Liver (tissue), 9 donors: ENCODE measurements around the gene PHLDB2. TPM values are rescaled to one million over a fixed set of nuclear protein-coding genes. Genes with fewer than 3 reads are reported as not detected.

Experiments
- DNase-seq: peaks from one replicate; pipeline ENCODE4 v3.0.0-alpha.2; 2017; ENCODE audit warnings: low spot score
- H3K27ac ChIP-seq, 2 donors: one replicate each; pipeline ENCODE4 v1.7.0; 2013; ENCODE audit warnings: inconsistent platforms in 2 of 2, low read length in 2 of 2, control low read depth in 1 of 2, low read depth in 1 of 2, mild to moderate bottlenecking in 1 of 2
- H3K27me3 ChIP-seq, 4 donors: one replicate each; pipeline versions ENCODE4 v1.6.1 to v1.7.0; 2013; ENCODE audit warnings: low read length in 3 of 4, inconsistent platforms in 1 of 4, mild to moderate bottlenecking in 1 of 4, moderate library complexity in 1 of 4; ENCODE audit not compliant: control insufficient read depth in 4 of 4, insufficient read depth in 4 of 4
- H3K36me3 ChIP-seq, 4 donors: one replicate each; pipeline versions ENCODE4 v1.6.1 to v1.7.0; 2013; ENCODE audit warnings: low read length in 3 of 4, mild to moderate bottlenecking in 3 of 4, low read depth in 1 of 4, moderate library complexity in 1 of 4; ENCODE audit not compliant: control insufficient read depth in 4 of 4, insufficient read depth in 3 of 4
- H3K4me1 ChIP-seq, 4 donors: one replicate each; pipeline versions ENCODE4 v1.6.1 to v1.7.0; 2013; ENCODE audit warnings: low read length in 3 of 4, mild to moderate bottlenecking in 3 of 4, moderate library complexity in 1 of 4; ENCODE audit not compliant: control insufficient read depth in 4 of 4, insufficient read depth in 4 of 4
- H3K4me3 ChIP-seq, 3 donors: one replicate each; pipeline versions ENCODE4 v1.6.1 to v1.7.0; 2013; ENCODE audit warnings: low read length in 3 of 3, control low read depth in 1 of 3, low read depth in 1 of 3, mild to moderate bottlenecking in 1 of 3
- H3K9ac ChIP-seq, 2 donors: one replicate each; pipeline ENCODE4 v1.7.0; 2013; ENCODE audit warnings: low read length in 2 of 2, mild to moderate bottlenecking in 2 of 2, moderate library complexity in 2 of 2, control low read depth in 1 of 2, low read depth in 1 of 2
- H3K9me3 ChIP-seq, 4 donors: one replicate each; pipeline versions ENCODE4 v1.6.1 to v1.7.0; 2013; ENCODE audit warnings: low read length in 3 of 4; ENCODE audit not compliant: control insufficient read depth in 4 of 4
- ATF3 ChIP-seq: IDR thresholded peaks from 2 replicates; pipeline ENCODE4 v1.6.1; 2016; ENCODE audit warnings: antibody characterized with exemption
- EGR1 ChIP-seq, 2 donors: IDR thresholded peaks; 2 replicates each; pipeline ENCODE4 v1.6.1; 2016 to 2018; ENCODE audit warnings: antibody characterized with exemption in 2 of 2, low read depth in 2 of 2
- HNF4G ChIP-seq: IDR thresholded peaks from 2 replicates; pipeline ENCODE4 v1.6.1; 2016; ENCODE audit warnings: antibody characterized with exemption
- JUND ChIP-seq, 2 donors: IDR thresholded peaks; 2 replicates each; pipeline ENCODE4 v1.6.1; 2016; ENCODE audit warnings: antibody characterized with exemption in 2 of 2
- MAX ChIP-seq: IDR thresholded peaks from 2 replicates; pipeline ENCODE4 v1.6.1; 2016; ENCODE audit warnings: antibody characterized with exemption
- RAD21 ChIP-seq, 2 donors: IDR thresholded peaks; 2 replicates each; pipeline ENCODE4 v1.6.1; 2016; ENCODE audit warnings: antibody characterized with exemption in 2 of 2, mild to moderate bottlenecking in 2 of 2
- REST ChIP-seq: IDR thresholded peaks from 2 replicates; pipeline ENCODE4 v1.6.1; 2016; ENCODE audit warnings: antibody characterized with exemption, mild to moderate bottlenecking
- SP1 ChIP-seq: IDR thresholded peaks from 2 replicates; pipeline ENCODE4 v1.6.1; 2018; ENCODE audit warnings: antibody characterized with exemption, mild to moderate bottlenecking
- YY1 ChIP-seq: IDR thresholded peaks from 2 replicates; pipeline ENCODE4 v1.6.1; 2016; ENCODE audit warnings: antibody characterized with exemption, mild to moderate bottlenecking
- ZBTB33 ChIP-seq: IDR thresholded peaks from 2 replicates; pipeline ENCODE4 v1.6.1; 2016; ENCODE audit warnings: antibody characterized with exemption
- WGBS: extraction: QIAGEN DNeasy Blood & Tissue Kit; methylation state at CpG from one replicate; pipeline ENCODE4 v1.1.7; 2013; 5-methylcytosine and 5-hydroxymethylcytosine counted together
- polyA plus RNA-seq, 2 donors: library from polyadenylated mRNA; stranded (reverse) in 1 of 2; unstranded in 1 of 2; fragments of 200-250 nt in 1 of 2; fragments of >200 nt in 1 of 2; fragmentation: Nextera tagmentation in 1 of 2; extraction: Ambion mirVana in 1 of 2; gene quantifications; one replicate each; pipeline versions ENCODE4 v1.2.1 to v1.2.3, GENCODE V29; 2013 to 2015
- total RNA-seq, 2 donors: library from RNA; depleted of rRNA; stranded (reverse); fragments of >200 nt; gene quantifications; one replicate each; pipeline ENCODE4 v1.2.3, GENCODE V29; 2014
- TF ChIP-seq, protein P1 (sequence below): fragments of 150-350 bp; IDR thresholded peaks from 2 replicates; pipeline ENCODE4 v1.5.1; 2017; ENCODE audit warnings: improper control_type of control experiment, low read depth, low read length; ENCODE audit not compliant: missing input control
- donor health status: healthy.
- donor health status: healthy.
- donor health status: healthy.
- donor health status: healthy.
- donor health status: healthy.

PHLDB2 gene
- total and polyA plus RNA-seq, 4 donors: 9.7 to 42.9 (median 22.2) TPM

DNA sequence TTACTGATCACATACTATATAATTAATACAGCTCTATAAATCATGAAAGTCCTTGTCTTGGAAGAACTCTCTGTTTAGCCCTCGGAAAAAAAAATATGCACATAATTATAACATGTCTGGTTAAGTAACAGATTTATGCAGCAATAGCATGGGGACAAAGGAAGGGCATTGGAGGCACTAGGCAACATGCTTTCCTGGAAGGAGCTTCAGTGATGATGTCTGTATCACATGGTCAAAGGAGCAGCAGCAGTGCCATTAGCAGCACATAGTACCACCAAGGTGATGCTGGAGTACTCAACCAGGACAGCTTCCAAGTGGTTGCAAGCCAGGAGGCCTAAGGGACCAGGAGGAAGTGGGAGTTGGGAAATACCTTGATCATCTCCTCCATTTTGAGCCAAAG, 36.3 kb upstream of the PHLDB2 start:
- no peaks in the 10 kb centered on the region for H3K4me1 ChIP-seq
- no peak for DNase-seq
- H3K9ac ChIP-seq: no peak overlapping the region
- no peaks in the 10 kb centered on the region for H3K27me3 ChIP-seq
- peaks cover 0 to 3% (median 0%) of the 10 kb centered on the region in 4 donors for H3K9me3 ChIP-seq
- 95% methylated on average over 1 of the region's 1 CpG for WGBS
- no peak overlapping the region for H3K27ac ChIP-seq
- H3K4me3 ChIP-seq: no peak overlapping the region
- TF ChIP-seq, protein P1, sequence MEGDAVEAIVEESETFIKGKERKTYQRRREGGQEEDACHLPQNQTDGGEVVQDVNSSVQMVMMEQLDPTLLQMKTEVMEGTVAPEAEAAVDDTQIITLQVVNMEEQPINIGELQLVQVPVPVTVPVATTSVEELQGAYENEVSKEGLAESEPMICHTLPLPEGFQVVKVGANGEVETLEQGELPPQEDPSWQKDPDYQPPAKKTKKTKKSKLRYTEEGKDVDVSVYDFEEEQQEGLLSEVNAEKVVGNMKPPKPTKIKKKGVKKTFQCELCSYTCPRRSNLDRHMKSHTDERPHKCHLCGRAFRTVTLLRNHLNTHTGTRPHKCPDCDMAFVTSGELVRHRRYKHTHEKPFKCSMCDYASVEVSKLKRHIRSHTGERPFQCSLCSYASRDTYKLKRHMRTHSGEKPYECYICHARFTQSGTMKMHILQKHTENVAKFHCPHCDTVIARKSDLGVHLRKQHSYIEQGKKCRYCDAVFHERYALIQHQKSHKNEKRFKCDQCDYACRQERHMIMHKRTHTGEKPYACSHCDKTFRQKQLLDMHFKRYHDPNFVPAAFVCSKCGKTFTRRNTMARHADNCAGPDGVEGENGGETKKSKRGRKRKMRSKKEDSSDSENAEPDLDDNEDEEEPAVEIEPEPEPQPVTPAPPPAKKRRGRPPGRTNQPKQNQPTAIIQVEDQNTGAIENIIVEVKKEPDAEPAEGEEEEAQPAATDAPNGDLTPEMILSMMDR: no peak
- TF ChIP-seq MAX (no peak), SP1 (no peak), HNF4G (no peak), JUND (IDR thresholded peaks at IDR 0.05) (no peak), RAD21 (IDR thresholded peaks at IDR 0.05) (no peak), ATF3 (no peak), EGR1 (IDR thresholded peaks at IDR 0.05; ENCODE audit: low read depth in 2 of 2) (no peak)
- peaks cover 0 to 6% (median 0%) of the 10 kb centered on the region in 4 donors for H3K36me3 ChIP-seq

- TF ChIP-seq ZBTB33 (no peak), JUND (IDR thresholded peaks at IDR 0.05) (no peak), YY1 (no peak), REST (no peak), EGR1 (IDR thresholded peaks at IDR 0.05; ENCODE audit: low read depth in 2 of 2) (no peak), RAD21 (IDR thresholded peaks at IDR 0.05) (no peak), HNF4G (no peak)
- TF ChIP-seq, protein P1: no peak
- H3K9me3 ChIP-seq: peaks cover 0 to 3% (median 0%) of the 10 kb centered on the region in 4 donors
- no peaks in the 10 kb centered on the region for H3K4me1 ChIP-seq
- no peak overlapping the region for H3K27ac ChIP-seq
- no peaks in the 10 kb centered on the region for H3K27me3 ChIP-seq
- DNase-seq: no peak
- peaks cover 0 to 6% (median 0%) of the 10 kb centered on the region in 4 donors for H3K36me3 ChIP-seq
- H3K4me3 ChIP-seq: no peak overlapping the region
- H3K9ac ChIP-seq: no peak overlapping the region
- WGBS: 95% methylated on average over 4 of the region's 4 CpGs
Measured at GRCh38 chr3:111823341-111823855, 35.7 kb upstream of the PHLDB2 start.
